GM21717 (cell line): ENCODE measurements around the gene TCF3.
"Not testable (repeated sequence)": the region's sequence is repeated elsewhere in the genome, so short reads cannot be mapped to it uniquely, and the experiment has no call there.

ENCODE experiments used
- ATAC-seq: cut with Tn5 transposase; IDR thresholded peaks from one replicate; pipeline ENCODE4 v1.9.1; 2021; ENCODE audit warnings: mild to moderate bottlenecking, moderate library complexity; ENCODE audit not compliant: unreplicated experiment

The TCF3 gene

DNA sequence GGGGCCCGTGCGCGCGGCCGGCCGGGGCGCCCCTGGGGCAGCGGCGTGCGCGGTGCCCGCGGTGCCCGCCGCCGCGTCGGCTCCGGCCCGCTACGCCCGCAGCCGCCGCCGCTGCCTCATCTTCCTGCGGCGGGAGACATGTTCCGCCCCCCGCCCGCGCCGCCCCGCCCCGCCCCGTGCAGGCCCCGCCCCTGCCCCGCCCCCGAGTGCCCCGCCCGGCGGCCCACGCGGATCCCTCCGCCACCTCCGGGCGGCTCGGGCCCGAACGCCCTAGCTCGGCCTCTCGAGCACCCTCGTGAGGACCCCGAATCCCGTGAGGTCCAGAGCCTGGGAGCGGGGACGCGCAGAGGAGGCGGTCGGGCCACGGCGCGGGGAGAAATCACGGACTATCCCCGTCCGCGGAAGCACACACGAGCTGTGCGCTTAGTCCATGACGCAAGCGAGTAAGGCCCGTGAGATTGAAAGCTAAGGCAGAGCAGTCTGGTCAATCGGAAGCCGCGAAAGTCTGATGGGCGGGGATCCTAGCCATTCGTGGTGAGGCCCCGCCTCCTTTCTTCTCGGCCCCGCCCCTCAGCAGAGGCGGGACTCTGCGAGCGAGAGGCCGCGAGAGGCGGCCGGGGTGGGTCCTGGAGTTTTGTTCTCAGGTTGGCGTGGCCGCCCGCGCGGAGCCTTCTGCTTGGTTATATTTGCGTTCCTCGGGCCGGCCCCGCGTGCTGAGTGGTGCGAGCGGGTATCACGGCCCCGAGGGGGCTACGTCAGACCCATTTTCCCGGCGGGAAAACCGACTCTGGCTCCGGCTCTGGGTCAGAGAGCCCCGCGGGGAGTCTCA, at the start of gene TCF3:
Gene TCF3, minus strand, starts transcription at position 145 of the 829 bp plus-strand sequence. CDS start 2,367 bp downstream, outside the sequence.
- peak; percentile 54 for ATAC-seq

DNA sequence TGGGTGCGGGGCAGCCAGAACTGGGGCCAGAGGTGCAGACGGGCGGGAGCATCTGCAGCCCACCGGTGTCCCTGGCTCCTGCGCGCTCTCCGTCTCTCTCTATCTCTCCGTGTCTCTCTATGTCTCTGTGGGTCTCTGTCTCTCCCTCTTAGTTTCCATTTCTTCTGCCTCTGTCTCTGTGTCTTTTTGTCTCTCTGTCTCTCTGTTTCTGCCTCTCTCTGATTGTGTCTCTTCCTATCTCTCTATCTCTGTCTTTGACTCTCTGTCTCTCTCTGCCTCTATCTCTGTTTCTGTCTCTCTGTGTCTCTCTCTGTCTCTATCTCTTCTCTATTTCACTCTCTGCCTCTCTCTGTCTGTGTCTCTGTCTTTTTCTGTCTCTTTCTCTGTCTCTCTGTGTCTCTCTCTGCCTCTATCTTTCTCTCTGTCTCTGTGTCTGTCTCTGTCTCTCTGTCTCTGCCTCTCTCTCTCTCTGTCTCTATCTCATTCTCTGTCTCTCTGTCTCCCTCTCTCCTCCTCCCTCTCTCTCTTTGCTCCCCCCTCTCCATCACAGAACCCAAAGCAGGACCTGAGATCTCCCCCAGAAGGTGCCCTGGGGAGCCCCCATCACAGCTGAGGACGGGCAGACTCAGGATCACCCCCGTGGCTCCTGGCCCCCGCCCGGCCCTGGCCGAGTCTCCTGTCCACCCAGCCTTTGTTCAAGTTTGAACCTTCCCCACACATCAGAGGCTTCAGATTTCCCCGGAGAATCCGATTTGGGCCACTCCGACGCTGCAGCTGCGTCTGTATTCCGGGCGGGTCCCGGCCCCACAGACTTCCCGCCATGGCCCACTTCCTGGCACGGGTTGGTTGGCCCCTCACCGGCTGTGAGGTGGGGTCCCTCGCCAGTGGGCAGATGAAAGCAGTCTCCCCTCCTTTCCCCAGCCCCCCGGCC, 48.6 kb upstream of the TCF3 start:
- no peak for ATAC-seq

DNA sequence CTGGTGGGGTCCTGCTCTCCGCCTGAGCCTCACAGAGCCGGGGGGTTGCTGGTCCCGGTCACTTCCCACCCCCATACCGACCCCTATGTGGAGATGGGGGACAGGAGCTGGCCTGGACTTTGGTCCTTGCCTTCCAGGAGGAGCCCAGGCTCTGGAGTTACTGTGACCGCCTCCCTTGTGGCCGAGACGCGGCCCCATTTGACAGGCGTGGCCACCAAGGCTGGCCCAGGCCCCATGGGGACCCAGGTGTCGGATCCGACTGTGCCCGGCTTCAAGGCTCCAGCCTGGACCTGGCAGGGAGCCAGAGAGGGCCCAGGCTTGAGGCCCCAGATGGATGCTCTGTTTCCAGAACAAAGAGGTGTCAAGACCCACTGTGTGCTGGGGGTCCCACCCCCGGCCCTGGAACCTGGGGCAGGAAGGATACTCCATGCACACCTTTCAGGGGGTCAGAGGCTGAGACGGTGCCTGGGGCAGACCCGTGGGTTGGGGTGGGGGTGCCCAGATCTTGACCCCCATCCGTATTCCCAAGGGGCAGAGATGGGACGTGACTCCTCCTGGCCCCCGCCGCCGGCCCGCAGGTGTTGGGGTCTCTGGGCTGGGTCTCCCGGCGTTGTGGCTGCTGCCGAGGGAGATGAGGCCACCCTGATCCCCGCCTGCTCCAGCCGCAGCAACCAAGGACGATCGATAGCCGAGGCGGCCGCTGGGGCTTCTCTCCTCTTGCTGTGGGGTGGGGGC, 47.8 kb upstream of the TCF3 start:
- ATAC-seq = no peak

DNA sequence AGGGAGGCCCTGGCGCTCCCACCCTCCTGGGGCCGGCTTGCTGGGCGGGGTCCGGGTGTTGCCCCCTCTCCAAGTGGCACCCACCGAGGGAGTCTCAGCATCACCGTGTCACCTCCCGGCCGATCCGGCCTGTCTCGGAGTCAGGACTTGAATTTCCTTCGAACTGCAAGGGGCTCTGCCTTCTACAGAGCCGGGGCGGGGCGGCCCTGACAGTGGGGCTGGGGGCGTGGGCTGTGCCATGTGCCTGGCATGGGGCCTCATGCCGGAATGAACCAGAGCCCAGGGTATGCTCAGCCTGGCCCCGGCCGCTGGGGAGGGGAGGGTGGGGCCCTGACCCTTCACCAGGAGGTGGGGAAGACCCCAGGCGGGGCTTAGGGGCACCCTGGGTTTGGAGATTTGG, 47.0 kb upstream of the TCF3 start:
- ATAC-seq = no peak

DNA sequence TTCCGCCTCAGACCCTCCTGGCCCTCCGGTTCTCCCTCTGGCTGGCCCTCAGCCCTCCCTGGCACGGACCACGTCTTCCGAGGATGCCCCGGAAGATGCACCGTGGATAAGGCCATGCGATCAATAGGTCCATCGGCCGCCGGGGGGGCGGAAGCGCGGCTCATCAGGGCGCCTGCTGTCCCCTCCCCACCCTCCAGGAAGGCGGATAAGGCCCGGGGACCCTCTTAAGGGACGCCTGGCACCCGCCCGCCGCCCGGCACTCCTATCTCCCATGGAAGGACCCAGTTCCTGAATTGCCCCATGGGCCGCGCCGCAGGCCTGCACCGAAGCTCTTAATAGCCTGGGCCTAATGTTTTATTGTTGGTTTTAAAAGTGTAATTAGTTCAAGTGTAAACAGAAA, 46.2 kb upstream of the TCF3 start:
- no peak for ATAC-seq

DNA sequence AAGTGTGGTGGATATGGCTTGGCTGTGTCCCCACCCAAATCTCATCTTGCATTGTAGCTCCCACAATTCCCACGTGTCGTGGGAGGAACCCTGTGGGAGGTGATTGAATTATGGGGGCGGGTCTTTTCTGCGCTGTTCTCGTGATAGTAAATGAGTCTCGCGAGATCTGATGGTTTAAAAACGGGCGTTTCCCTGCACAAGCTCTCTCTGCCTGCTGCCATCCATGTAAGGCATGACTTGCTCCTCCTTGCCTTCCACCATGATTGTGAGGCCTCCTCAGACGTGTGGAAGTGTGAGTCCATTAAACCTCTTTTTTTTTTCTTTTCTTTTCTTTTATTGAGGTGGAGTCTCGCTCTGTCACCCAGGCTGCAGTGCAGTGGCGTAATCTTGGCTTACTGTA, 43.1 kb upstream of the TCF3 start:
- ATAC-seq = not testable (repeated sequence)

DNA sequence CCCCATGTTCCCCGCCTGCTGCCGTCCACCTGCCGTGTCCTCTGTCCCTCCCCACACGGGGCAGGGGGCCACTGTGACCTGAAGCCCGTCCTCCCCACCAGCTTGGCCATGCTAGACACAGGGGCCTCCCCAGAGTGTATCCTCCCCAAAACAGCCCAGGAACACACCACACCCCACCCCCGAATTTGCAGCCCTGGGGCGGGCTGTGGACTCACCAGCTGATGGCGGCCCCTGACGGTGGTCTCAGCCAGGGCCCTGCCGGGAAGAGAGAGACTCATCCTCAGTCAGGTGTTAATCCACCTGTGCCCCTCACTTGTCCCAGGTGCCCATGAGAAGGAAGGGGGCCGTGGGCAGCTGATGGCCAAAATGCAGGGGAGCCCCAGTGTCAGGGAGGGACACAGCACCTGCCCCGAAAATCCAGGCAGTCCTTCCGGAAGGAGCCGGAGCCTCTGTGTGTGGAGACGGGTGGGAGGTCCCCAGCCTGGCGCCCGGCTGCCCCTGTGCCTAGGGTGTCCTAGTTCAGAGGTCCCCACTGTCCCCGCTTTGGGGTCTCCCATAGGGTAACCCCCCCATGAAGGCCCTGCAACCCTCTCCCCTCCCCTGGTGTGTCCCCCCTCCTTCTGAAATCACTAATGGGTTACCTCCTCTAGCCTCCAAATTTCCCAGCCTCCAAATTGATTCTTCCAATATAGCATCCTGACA, 39.3 kb upstream of the TCF3 start:
- ATAC-seq = no peak

DNA sequence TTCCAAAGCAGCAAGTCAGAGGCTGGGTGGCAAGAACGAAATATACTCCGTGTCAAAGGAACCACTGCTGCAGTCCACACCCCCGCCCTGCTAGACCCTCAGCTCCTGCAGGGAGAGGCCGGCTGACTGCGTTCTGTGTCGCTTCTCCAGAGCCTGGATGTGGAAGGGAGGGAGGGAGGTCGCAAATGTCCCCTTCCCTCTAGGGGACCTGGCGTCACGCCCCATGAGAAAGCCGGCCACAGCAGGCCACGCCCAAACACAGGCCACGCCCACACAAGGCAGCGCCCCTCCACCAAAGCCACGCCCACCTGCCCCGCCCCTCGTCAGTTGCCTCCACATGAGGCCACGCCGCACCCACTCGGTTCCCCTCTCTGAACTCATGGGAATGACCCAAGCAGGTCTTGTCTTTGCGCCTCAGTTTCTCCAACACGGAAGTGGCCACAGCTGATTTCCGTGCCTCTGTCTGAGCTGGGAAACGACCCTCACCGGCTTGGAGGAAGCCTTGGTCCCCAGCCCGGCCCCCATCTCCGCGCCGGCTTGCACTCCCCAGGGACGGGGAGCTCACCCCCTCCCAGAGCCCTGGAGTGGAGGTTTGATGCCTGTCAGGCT, 38.4 kb upstream of the TCF3 start:
- no peak for ATAC-seq

DNA sequence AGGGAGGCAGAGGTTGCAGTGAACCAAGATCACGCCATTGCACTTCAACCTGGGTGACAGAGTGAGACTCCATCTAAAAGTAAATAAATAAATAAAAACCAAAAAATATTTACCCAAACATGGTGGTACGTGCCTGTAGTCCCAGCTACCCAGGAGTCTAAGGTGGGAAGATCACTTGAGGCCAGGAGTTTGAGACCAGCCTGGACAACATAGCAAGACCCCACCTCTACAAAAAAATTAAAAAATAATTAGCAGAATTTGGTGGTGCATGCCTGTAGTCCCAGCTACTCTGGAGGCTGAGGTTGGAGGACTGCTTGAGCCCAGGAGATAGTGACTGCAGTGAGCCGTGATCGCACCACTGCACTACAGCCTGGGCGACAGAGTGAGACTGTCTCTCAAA, 33.4 kb upstream of the TCF3 start:
- ATAC-seq = not testable (repeated sequence)

DNA sequence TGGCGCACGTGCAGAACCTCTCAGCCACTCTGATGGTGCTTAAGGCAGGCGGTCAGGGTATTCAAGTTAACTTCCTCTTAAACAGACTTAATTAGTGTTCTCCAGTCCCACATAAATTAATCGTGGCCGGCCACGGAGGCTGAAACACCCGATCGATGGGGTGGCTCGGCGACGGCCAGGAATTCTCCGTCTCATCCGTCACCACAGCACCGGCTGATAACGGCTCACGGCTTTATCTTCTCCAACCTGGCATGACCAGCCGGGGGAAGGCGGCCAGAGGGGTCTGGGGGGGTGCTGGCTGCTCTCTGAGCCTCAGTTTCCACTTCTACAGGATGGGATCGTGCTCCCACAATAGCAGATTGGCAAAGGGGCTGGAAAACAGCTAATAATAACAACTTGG, 32.6 kb upstream of the TCF3 start:
- ATAC-seq = no peak

DNA sequence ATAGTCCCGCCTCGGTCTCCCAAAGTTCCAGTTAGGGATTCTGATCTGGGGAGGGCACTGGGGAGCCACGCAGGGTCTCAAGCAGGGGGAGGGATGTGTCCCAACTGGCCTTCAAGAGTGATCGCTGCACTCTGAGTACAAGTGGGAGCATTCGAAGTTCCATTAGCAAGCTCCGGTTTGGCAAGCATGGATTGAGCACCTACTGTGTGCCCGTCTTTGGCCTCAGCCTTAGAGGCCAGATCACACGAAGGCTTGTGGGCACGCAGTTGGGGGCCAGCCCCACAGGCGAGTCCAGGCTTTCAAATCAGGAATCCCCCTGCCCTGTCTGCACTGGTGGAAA, 32.1 kb upstream of the TCF3 start:
- ATAC-seq = no peak

DNA sequence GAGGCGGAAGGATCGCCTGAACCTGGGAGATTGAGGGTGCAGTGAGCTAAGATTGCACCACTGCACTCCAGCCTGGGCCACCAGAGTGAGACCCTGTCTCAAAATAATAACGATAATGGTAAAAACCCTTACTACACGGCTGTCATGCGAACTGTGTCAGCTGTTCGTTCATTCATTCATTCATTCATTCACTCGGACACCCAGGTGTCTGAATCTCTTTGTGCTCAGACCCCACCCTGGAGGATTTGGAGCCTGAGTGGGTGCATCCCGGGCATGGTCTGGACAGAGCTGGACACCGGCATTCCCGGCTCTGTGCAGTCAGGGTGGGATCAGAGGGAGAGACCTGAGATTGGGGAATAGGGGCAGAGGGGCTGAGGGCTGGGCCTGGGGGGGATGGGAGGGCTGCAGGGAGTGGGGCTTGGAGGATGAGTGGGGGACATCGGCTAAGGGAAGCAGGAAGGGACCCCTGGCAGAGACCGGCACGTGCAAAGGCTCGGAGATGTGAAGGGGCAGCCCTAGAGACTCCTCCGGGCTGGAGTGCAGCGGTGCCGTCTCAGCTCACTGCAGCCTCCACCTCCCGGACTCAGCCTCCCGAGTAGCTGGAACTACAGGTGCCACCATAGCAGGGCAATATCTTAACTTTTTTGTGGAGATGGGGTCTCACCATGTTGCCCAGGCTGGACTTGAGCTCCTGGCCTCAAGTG, 31.6 kb upstream of the TCF3 start:
- ATAC-seq = no peak

DNA sequence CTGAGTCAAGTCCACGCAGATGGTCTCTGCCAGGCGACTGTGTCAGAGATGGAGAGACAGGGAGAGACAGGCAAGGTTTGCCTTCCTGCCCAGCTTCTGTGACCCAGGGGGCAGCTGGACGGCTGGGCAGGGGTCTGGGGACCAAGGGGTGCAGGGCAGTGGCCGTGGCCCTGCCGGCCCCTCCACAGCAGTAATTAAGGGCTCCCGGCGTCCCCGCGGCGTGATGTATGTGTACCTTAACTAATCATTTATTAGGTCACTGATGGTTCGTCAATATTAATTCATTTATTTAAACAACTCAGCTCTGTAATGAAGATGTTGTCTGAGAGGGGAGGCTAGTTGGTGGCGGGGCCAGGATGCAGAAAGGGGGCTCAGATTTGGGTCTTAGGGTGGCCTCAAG, 28.6 kb upstream of the TCF3 start:
- ATAC-seq = no peak

DNA sequence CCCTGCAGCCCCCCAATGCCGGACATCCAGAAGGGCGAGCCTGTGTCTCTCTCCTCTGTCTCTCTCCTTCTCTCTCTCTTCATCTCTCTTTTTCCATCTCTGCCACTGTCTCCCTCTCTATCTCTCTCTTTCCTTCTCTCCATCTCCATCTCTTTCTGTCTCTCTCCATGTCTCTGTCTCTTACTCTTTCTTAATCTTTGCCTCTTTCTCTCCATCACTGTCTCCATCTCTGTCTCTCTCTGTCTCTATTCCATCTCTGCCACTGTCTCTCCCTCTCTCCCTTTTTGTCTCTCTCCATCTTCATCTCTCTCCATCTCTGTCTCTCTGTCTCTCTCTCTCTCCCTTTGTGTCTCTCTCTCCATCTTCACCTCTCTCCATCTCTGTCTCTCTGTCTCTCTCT, 25.7 kb upstream of the TCF3 start:
- ATAC-seq = no peak

DNA sequence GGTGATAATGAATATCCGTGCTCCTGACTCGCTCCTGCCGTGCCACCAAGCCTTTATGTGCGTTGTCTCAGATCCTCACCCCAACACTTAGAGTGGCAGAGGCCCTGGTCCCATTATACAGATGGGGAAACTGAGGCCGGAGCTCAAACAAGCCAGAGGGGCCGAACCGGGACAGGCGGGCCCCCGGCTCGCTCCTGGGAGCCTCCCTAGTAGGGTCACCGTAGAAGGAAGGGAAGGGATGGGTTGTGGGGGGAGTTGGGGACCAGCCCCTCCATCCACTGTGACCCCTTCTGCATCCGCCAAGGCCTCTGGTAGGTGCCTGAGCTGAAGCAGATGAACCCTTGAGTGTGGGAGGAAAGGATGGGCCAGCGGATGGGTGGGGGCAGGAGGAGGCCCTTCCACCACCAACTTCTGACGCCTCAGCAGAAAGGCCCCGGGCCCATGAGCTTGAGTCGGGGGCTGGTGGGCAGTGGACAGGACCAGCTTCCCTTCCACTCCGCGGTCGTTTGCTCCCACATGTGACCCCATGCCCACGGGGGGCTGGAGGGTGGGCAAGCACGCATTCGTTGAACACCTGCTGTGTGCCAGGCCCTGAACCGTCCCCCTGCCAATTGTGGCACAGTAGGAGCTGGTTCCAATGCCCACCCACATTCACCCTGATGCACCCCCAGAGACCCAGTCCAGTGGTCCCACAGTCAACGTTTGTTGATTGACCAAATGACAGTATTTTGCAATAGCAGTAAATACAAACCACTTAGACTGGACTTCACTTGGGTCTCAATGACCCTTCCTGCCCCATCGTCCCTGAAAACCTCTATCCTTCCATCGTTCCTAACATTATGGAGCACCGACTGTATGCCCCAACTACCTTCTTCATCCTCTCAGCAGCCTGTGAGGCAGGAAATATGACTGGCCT, 24.2 kb upstream of the TCF3 start:
- ATAC-seq = no peak

DNA sequence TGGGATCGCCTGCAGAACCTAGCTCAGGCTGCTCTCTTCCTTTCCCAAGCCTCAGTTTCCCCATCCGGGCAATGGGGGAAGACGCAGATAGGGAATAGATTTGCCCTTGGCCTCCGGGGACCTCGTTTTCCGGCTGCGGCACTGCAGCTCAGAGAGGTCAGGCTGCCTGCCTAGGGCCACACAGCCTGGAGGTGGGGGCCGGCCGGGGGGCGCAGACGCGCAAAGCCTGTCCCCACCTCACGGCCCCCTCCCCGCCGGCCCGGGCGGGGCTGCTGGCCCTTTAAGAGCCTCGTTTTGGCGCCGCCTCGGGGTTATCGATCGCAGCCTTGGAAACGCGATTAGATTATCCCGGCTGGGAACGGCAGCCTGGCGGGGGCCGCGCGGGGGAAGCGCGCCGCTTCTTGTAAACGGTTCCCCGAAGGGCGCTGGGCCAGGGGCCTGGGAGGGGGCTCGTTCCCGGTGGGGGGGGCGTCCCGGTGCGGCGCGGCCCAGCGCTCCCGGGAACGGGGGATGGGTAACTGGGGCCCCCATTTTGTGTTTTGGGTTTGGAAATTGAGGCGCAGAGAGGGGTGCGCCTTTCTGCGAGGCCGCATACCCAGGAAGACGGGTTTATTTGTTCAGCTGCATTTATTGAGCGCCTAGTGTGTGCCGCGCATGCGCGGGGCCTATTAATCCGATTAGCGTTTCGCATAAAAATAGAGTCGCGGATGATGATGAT, 23.4 kb upstream of the TCF3 start:
- no peak for ATAC-seq

DNA sequence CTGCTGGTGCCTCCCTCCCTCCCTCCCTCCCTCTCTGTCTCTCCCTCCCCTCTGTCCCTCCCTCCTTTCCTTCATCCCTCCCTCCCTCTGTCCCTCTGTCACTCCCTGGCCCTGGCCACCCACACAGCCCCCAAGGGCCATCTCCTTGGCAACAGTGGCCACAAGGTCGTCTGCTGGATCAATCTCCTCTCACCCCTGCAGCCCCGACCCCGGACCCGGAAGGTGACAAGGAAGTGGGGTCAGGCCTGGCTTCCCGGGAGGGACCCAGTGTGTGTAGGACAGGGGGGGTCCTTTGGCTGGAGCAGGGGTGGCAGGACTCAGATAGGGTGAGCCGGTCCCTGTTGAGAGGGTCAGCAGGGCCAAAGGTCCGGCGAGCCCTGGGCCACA, 21.9 kb upstream of the TCF3 start:
- no peak for ATAC-seq

DNA sequence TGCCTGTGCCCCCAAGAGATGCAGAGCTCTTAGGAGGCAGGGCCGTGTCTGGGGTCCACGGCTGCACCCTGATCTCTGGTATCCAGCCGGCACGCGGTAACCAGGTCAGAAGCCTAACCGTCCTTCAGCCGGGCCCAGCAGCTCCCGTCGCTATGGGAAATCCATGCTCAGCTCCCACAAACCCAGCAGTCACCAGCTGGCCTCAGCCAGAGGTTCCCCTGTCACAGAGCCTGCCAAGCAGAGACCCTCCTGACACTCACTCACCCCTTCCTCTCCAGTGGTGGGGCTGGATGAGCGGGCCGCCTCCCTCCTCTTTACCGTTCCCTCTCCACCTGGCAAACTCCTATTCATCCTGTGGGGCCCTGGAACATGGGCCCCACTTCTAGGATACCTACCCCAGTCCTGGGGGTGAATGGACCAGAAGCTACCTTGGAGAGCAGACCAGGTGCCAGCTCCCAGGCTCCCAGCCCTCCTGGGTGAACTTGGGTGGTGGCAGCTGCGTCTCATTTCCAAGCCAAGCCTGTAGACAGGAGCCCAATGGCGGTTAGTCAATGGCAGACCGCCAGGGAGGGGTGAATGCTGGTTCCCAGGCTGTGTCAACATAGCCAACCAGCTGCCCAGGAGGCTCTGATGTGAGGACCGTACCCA, 21.4 kb upstream of the TCF3 start:
- ATAC-seq = no peak
